SK-N-SH (cell line): ENCODE measurements around the gene TEPSIN.

Source experiments
- EP300 ChIP-seq, 2 experiments: IDR thresholded peaks; 2 replicates each; pipeline versions ENCODE4 v1.4.0 to v1.6.1; 2012; ENCODE audit warnings: borderline replicate concordance in 1 of 2, low read depth in 1 of 2, low read length in 1 of 2
- FOXM1 ChIP-seq: IDR thresholded peaks from 2 replicates; pipeline ENCODE4 v1.4.0; 2012; ENCODE audit warnings: low read depth, mild to moderate bottlenecking
- MAX ChIP-seq: IDR thresholded peaks from 2 replicates; pipeline ENCODE4 v1.4.0; 2012; ENCODE audit warnings: low read depth
- MEF2A ChIP-seq: IDR thresholded peaks from 2 replicates; pipeline ENCODE4 v1.4.0; 2012; ENCODE audit warnings: low read depth, borderline replicate concordance
- MXI1 ChIP-seq: IDR thresholded peaks from 2 replicates; pipeline ENCODE4 v1.6.1; 2012; ENCODE audit warnings: mild to moderate bottlenecking, low read depth, low read length, improper control_type of control experiment
- RAD21 ChIP-seq: IDR thresholded peaks from 2 replicates; pipeline ENCODE4 v1.6.1; 2012; ENCODE audit warnings: mild to moderate bottlenecking, low read length
- RFX5 ChIP-seq: IDR thresholded peaks from 2 replicates; pipeline ENCODE4 v1.6.1; 2012; ENCODE audit warnings: mild to moderate bottlenecking, improper control_type of control experiment, low read length
- YY1 ChIP-seq: IDR thresholded peaks from 2 replicates; pipeline ENCODE4 v1.4.0; 2012; ENCODE audit warnings: low read depth, mild to moderate bottlenecking
- TF ChIP-seq, protein P1 (sequence below): fragments of 200-600 bp; sonication (generic); IDR thresholded peaks from 2 replicates; pipeline ENCODE4 v1.6.1; 2017; ENCODE audit warnings: antibody characterized with exemption, mild to moderate bottlenecking, moderate library complexity
- TF ChIP-seq, protein P2 (sequence below): fragments of 150-350 bp; IDR thresholded peaks from 2 replicates; pipeline ENCODE4 v1.6.1; 2016; ENCODE audit warnings: mild to moderate bottlenecking, low read depth, low read length

GRCh38 chr17:81190591-81190990 is 48.3 kb downstream of the TEPSIN start:
- TF ChIP-seq, protein P1, sequence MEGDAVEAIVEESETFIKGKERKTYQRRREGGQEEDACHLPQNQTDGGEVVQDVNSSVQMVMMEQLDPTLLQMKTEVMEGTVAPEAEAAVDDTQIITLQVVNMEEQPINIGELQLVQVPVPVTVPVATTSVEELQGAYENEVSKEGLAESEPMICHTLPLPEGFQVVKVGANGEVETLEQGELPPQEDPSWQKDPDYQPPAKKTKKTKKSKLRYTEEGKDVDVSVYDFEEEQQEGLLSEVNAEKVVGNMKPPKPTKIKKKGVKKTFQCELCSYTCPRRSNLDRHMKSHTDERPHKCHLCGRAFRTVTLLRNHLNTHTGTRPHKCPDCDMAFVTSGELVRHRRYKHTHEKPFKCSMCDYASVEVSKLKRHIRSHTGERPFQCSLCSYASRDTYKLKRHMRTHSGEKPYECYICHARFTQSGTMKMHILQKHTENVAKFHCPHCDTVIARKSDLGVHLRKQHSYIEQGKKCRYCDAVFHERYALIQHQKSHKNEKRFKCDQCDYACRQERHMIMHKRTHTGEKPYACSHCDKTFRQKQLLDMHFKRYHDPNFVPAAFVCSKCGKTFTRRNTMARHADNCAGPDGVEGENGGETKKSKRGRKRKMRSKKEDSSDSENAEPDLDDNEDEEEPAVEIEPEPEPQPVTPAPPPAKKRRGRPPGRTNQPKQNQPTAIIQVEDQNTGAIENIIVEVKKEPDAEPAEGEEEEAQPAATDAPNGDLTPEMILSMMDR = no peak
- TF ChIP-seq FOXM1 = no peak
- no peak for TF ChIP-seq YY1
- no peak for TF ChIP-seq RFX5
- TF ChIP-seq, protein P2, sequence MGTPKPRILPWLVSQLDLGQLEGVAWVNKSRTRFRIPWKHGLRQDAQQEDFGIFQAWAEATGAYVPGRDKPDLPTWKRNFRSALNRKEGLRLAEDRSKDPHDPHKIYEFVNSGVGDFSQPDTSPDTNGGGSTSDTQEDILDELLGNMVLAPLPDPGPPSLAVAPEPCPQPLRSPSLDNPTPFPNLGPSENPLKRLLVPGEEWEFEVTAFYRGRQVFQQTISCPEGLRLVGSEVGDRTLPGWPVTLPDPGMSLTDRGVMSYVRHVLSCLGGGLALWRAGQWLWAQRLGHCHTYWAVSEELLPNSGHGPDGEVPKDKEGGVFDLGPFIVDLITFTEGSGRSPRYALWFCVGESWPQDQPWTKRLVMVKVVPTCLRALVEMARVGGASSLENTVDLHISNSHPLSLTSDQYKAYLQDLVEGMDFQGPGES = no peak
- TF ChIP-seq MEF2A = no peak
- no peak for TF ChIP-seq MXI1
- no peak for TF ChIP-seq RAD21
- TF ChIP-seq MAX = no peak
- TF ChIP-seq EP300 (IDR thresholded peaks at IDR 0.05; ENCODE audit: borderline replicate concordance in 1 of 2, low read depth in 1 of 2, low read length in 1 of 2) = no peak
